ENCODE data around the gene ZNF227.
"Not testable (repeated sequence)": the region's sequence is repeated elsewhere in the genome, so short reads cannot be mapped to it uniquely, and the experiment has no call there.

ZNF227 gene

GRCh38 chr19:44207126-44207803 lies 5.1 kb upstream of the ZNF227 start:
- no peak for TF ChIP-seq ZNF274 (IDR thresholded peaks at IDR 0.05; ENCODE audit: low read depth, low read length)
- no peak for TF ChIP-seq SUZ12 (IDR thresholded peaks at IDR 0.05; ENCODE audit: extremely low read depth, insufficient read depth, insufficient read length)
- no peak for TF ChIP-seq YY1 (IDR thresholded peaks at IDR 0.05; ENCODE audit: insufficient read depth, insufficient read length)
- peak; percentile 87 for DNase-seq (ENCODE audit: low read depth, low spot score)
- H3K9ac ChIP-seq (ENCODE audit: insufficient read length, low read depth) = peak overlapping the region; percentile 92
- H3K36me3 ChIP-seq (ENCODE audit: insufficient read depth, insufficient read length, low read length) = no peaks in the 10 kb centered on the region
- no peaks in the 10 kb centered on the region for H3K4me1 ChIP-seq (ENCODE audit: insufficient read depth, insufficient read length)
- H3K27me3 ChIP-seq (ENCODE audit: insufficient read depth, insufficient read length) = no peaks in the 10 kb centered on the region
- no peaks in the 10 kb centered on the region for H3K9me3 ChIP-seq (ENCODE audit: insufficient read depth, low read length)
- H3K4me3 ChIP-seq (ENCODE audit: insufficient read length, low read depth) = peak overlapping the region; percentile 87

DNA sequence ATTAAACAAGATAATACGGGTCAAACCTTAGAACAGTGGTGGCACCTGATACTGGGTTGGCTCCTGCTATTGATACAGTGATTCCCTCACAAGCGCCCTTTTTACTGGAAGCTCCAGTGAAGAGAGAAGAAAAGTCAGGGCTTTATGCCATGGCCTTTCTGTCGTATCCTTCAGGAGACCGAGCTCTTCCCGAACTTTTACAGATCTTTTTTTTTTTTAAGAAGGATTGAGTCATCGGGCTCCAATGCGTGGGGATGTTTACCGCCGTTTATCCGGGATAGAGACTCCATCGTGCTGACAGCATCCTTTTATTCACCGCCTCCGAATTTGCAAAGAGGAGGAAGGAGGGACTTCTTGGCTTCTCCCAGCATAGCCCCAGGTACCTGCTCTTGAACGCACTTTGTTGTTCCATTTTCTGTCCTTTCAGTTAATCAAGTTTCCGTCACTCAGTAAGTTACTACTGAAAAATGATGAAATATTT lies 574 bp downstream of the ZNF227 start:
- Histone ChIP-seq H3K36me3 (ENCODE audit: insufficient read depth, insufficient read length, low read length) (peaks cover 16% of the 10 kb centered on the region), H3K9me3 (ENCODE audit: insufficient read depth, low read length) (no peaks in the 10 kb centered on the region), H3K27me3 (ENCODE audit: insufficient read depth, insufficient read length) (no peaks in the 10 kb centered on the region), H3K9ac (ENCODE audit: insufficient read length, low read depth) (peak overlapping the region; percentile 83), H3K4me3 (ENCODE audit: insufficient read length, low read depth) (peak overlapping the region; percentile 77), H3K4me1 (ENCODE audit: insufficient read depth, insufficient read length) (no peaks in the 10 kb centered on the region)
- no peak for DNase-seq (ENCODE audit: low read depth, low spot score)
- TF ChIP-seq ZNF274 (IDR thresholded peaks at IDR 0.05; ENCODE audit: low read depth, low read length) (no peak), SUZ12 (IDR thresholded peaks at IDR 0.05; ENCODE audit: extremely low read depth, insufficient read depth, insufficient read length) (no peak), YY1 (IDR thresholded peaks at IDR 0.05; ENCODE audit: insufficient read depth, insufficient read length) (no peak)

DNA sequence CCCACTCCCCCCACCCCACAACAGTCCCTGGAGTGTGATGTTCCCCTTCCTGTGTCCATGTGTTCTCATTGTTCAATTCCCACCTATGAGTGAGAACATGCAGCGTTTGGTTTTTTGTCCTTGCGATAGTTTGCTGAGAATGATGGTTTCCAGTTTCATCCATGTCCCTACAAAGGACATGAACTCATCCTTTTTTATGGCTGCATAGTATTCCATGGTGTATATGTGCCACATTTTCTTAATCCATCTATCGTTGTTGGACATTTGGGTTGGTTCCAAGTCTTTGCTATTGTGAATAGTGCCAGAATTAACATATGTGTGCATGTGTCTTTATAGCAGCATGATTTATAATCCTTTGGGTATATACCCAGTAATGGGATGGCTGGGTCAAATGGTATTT lies 7.6 kb downstream of the ZNF227 start:
- not testable (repeated sequence) for H3K27me3 ChIP-seq (ENCODE audit: insufficient read depth, insufficient read length); H3K4me1 ChIP-seq (ENCODE audit: insufficient read depth, insufficient read length); H3K9ac ChIP-seq (ENCODE audit: insufficient read length, low read depth); DNase-seq (ENCODE audit: low read depth, low spot score); H3K4me3 ChIP-seq (ENCODE audit: insufficient read length, low read depth); H3K9me3 ChIP-seq (ENCODE audit: insufficient read depth, low read length)
- peaks cover 11% of the 10 kb centered on the region for H3K36me3 ChIP-seq (ENCODE audit: insufficient read depth, insufficient read length, low read length)

- H3K9ac ChIP-seq (ENCODE audit: insufficient read length, low read depth); H3K9me3 ChIP-seq (ENCODE audit: insufficient read depth, low read length); H3K27me3 ChIP-seq (ENCODE audit: insufficient read depth, insufficient read length); H3K4me1 ChIP-seq (ENCODE audit: insufficient read depth, insufficient read length); H3K4me3 ChIP-seq (ENCODE audit: insufficient read length, low read depth); H3K36me3 ChIP-seq (ENCODE audit: insufficient read depth, insufficient read length, low read length); DNase-seq (ENCODE audit: low read depth, low spot score): not testable (repeated sequence)
Observed at GRCh38 chr19:44220761-44221160, 8.4 kb downstream of the ZNF227 start.

- not testable (repeated sequence) for H3K9me3 ChIP-seq (ENCODE audit: insufficient read depth, low read length); H3K36me3 ChIP-seq (ENCODE audit: insufficient read depth, insufficient read length, low read length); H3K4me1 ChIP-seq (ENCODE audit: insufficient read depth, insufficient read length); DNase-seq (ENCODE audit: low read depth, low spot score); H3K4me3 ChIP-seq (ENCODE audit: insufficient read length, low read depth); H3K27me3 ChIP-seq (ENCODE audit: insufficient read depth, insufficient read length); H3K9ac ChIP-seq (ENCODE audit: insufficient read length, low read depth)
Observed at GRCh38 chr19:44221291-44221690, 9.0 kb downstream of the ZNF227 start.

DNA sequence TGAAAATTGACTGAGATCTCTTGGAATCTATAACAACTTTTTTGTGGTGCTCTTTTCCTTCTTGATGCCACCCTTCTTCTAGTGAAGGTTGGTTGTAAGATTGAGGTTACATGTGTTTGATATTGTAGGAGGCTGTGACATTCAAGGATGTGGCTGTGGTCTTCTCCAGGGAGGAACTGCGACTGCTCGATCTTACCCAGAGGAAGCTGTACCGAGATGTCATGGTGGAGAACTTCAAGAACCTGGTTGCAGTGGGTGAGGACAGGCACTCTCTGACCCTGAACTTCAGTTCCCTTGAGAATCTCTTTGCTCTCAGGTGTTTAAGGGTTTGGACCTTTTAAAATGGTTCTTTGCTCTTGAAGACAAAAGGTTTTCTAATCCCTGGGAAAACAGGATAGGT lies 16.0 kb downstream of the ZNF227 start:
- Histone ChIP-seq H3K27me3 (ENCODE audit: insufficient read depth, insufficient read length) (no peaks in the 10 kb centered on the region), H3K36me3 (ENCODE audit: insufficient read depth, insufficient read length, low read length) (peaks cover 30% of the 10 kb centered on the region), H3K9me3 (ENCODE audit: insufficient read depth, low read length) (peaks cover 5% of the 10 kb centered on the region; the same call in 1 of the 2 replicates), H3K9ac (ENCODE audit: insufficient read length, low read depth) (no peak overlapping the region), H3K4me3 (ENCODE audit: insufficient read length, low read depth) (no peak overlapping the region), H3K4me1 (ENCODE audit: insufficient read depth, insufficient read length) (no peaks in the 10 kb centered on the region)
- TF ChIP-seq SUZ12 (IDR thresholded peaks at IDR 0.05; ENCODE audit: extremely low read depth, insufficient read depth, insufficient read length) (no peak), ZNF274 (IDR thresholded peaks at IDR 0.05; ENCODE audit: low read depth, low read length) (no peak), YY1 (IDR thresholded peaks at IDR 0.05; ENCODE audit: insufficient read depth, insufficient read length) (no peak)
- no peak for DNase-seq (ENCODE audit: low read depth, low spot score)

GRCh38 chr19:44232867-44233266 lies 20.5 kb downstream of the ZNF227 start:
- TF ChIP-seq SUZ12 (IDR thresholded peaks at IDR 0.05; ENCODE audit: extremely low read depth, insufficient read depth, insufficient read length) = no peak
- TF ChIP-seq YY1 (IDR thresholded peaks at IDR 0.05; ENCODE audit: insufficient read depth, insufficient read length) = no peak
- TF ChIP-seq ZNF274 (IDR thresholded peaks at IDR 0.05; ENCODE audit: low read depth, low read length) = no peak
- no peak overlapping the region for H3K9ac ChIP-seq (ENCODE audit: insufficient read length, low read depth)
- no peaks in the 10 kb centered on the region for H3K4me1 ChIP-seq (ENCODE audit: insufficient read depth, insufficient read length)
- no peak for DNase-seq (ENCODE audit: low read depth, low spot score)
- H3K9me3 ChIP-seq (ENCODE audit: insufficient read depth, low read length) = no peaks in the 10 kb centered on the region
- no peak overlapping the region for H3K4me3 ChIP-seq (ENCODE audit: insufficient read length, low read depth)
- H3K27me3 ChIP-seq (ENCODE audit: insufficient read depth, insufficient read length) = no peaks in the 10 kb centered on the region
- peaks cover 65% of the 10 kb centered on the region for H3K36me3 ChIP-seq (ENCODE audit: insufficient read depth, insufficient read length, low read length)

DNA sequence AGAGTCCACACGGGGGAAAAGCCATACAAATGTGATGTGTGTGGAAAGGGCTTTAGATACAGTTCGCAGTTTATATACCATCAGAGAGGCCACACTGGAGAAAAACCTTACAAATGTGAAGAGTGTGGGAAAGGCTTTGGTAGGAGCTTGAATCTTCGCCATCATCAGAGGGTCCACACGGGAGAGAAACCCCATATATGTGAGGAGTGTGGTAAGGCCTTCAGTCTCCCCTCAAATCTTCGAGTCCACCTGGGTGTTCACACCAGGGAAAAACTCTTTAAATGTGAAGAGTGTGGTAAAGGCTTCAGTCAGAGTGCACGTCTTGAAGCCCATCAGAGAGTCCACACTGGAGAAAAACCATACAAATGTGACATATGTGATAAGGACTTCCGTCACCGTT lies 24.1 kb downstream of the ZNF227 start:
- H3K9ac ChIP-seq (ENCODE audit: insufficient read length, low read depth) = no peak overlapping the region
- peaks cover 53% of the 10 kb centered on the region for H3K36me3 ChIP-seq (ENCODE audit: insufficient read depth, insufficient read length, low read length)
- no peaks in the 10 kb centered on the region for H3K9me3 ChIP-seq (ENCODE audit: insufficient read depth, low read length)
- TF ChIP-seq SUZ12 (IDR thresholded peaks at IDR 0.05; ENCODE audit: extremely low read depth, insufficient read depth, insufficient read length) = no peak
- TF ChIP-seq YY1 (IDR thresholded peaks at IDR 0.05; ENCODE audit: insufficient read depth, insufficient read length) = no peak
- TF ChIP-seq ZNF274 (IDR thresholded peaks at IDR 0.05; ENCODE audit: low read depth, low read length) = no peak
- no peaks in the 10 kb centered on the region for H3K4me1 ChIP-seq (ENCODE audit: insufficient read depth, insufficient read length)
- no peak for DNase-seq (ENCODE audit: low read depth, low spot score)
- H3K4me3 ChIP-seq (ENCODE audit: insufficient read length, low read depth) = no peak overlapping the region
- no peaks in the 10 kb centered on the region for H3K27me3 ChIP-seq (ENCODE audit: insufficient read depth, insufficient read length)

- not testable (repeated sequence) for H3K36me3 ChIP-seq (ENCODE audit: insufficient read depth, insufficient read length, low read length); H3K9ac ChIP-seq (ENCODE audit: insufficient read length, low read depth); H3K9me3 ChIP-seq (ENCODE audit: insufficient read depth, low read length); H3K4me1 ChIP-seq (ENCODE audit: insufficient read depth, insufficient read length); H3K27me3 ChIP-seq (ENCODE audit: insufficient read depth, insufficient read length); DNase-seq (ENCODE audit: low read depth, low spot score); H3K4me3 ChIP-seq (ENCODE audit: insufficient read length, low read depth)
Observed at GRCh38 chr19:44252332-44252731, 40.0 kb downstream of the ZNF227 start.

DNA sequence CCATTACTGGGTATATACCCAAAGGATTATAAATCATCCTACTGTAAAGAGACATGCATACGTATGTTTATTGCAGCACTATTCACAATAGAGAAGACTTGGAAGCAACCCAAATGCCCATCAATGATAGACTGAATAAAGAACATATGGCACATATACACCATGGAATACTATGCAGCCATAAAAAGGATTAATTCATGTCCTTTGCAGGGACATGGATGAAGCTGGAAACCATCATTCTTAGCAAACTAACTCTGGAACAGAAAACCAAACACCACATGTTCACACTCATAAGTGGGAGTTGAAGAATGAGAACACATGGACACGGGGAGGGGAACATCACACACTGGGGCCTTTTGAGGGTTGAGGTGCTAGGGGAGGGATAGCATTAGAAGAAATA lies 41.1 kb downstream of the ZNF227 start:
- H3K4me1 ChIP-seq (ENCODE audit: insufficient read depth, insufficient read length); H3K36me3 ChIP-seq (ENCODE audit: insufficient read depth, insufficient read length, low read length); H3K4me3 ChIP-seq (ENCODE audit: insufficient read length, low read depth); H3K27me3 ChIP-seq (ENCODE audit: insufficient read depth, insufficient read length); H3K9me3 ChIP-seq (ENCODE audit: insufficient read depth, low read length); H3K9ac ChIP-seq (ENCODE audit: insufficient read length, low read depth); DNase-seq (ENCODE audit: low read depth, low spot score): not testable (repeated sequence)
